Osteocyte (in vitro differentiated cells): Measurements from ENCODE around the gene LENEP. TPM values are rescaled to one million over a fixed set of nuclear protein-coding genes. Genes with fewer than 3 reads are reported as not detected.

ENCODE experiments used
- DNase-seq: peaks from one replicate; pipeline ENCODE4 v3.0.0; 2021; ENCODE audit warnings: mixed read lengths; ENCODE audit not compliant: unreplicated experiment; ENCODE audit errors: extremely low spot score
- H3K27ac Mint-ChIP-seq: one replicate; pipeline ENCODE4 v1.8.0; 2021; ENCODE audit warnings: mild to moderate bottlenecking, mixed read lengths; ENCODE audit not compliant: unreplicated experiment
- H3K27me3 Mint-ChIP-seq: one replicate; pipeline ENCODE4 v1.8.0; 2021; ENCODE audit warnings: mixed read lengths; ENCODE audit not compliant: unreplicated experiment
- H3K36me3 Mint-ChIP-seq: one replicate; pipeline ENCODE4 v1.8.0; 2021; ENCODE audit warnings: mixed read lengths; ENCODE audit not compliant: unreplicated experiment
- H3K4me1 Mint-ChIP-seq: one replicate; pipeline ENCODE4 v1.8.0; 2021; ENCODE audit warnings: mixed read lengths; ENCODE audit not compliant: unreplicated experiment
- H3K4me3 Mint-ChIP-seq: one replicate; pipeline ENCODE4 v1.8.0; 2021; ENCODE audit warnings: mild to moderate bottlenecking, moderate library complexity, mixed read lengths; ENCODE audit not compliant: unreplicated experiment
- H3K9me3 Mint-ChIP-seq: one replicate; pipeline ENCODE4 v1.8.0; 2021; ENCODE audit warnings: mixed read lengths; ENCODE audit not compliant: unreplicated experiment
- total RNA-seq: library from RNA; stranded (reverse); gene quantifications from 2 replicates; pipeline ENCODE4 v1.2.1, GENCODE V29; 2021
- TF ChIP-seq, protein P1 (sequence below): fragments of 200-600 bp; sonication (generic); IDR thresholded peaks from 2 replicates; pipeline ENCODE4 v1.5.0; 2021; ENCODE audit warnings: antibody characterized with exemption, mild to moderate bottlenecking, moderate library complexity

Gene LENEP
- total RNA-seq, 1 donor from 2014 or later: not detected

DNA sequence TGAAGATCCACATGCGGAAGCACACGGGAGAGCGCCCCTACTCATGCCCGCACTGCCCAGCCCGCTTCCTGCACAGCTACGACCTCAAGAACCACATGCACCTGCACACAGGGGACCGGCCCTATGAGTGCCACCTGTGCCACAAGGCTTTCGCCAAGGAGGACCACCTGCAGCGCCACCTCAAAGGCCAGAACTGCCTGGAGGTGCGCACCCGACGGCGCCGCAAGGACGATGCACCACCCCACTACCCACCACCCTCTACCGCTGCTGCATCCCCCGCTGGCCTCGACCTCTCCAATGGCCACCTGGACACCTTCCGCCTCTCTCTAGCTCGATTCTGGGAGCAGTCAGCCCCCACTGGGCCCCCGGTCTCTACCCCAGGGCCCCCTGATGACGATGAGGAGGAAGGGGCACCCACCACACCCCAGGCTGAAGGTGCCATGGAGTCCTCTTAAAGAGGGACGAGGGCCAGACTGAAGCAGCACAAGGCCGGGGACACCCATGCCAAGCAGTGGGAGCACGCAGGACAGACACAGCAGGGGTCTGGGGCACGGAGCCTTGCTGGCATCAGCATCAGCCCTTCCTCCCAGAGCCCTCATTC lies 22.9 kb downstream of the LENEP start:
- H3K4me3 Mint-ChIP-seq: no peak overlapping the region

DNA sequence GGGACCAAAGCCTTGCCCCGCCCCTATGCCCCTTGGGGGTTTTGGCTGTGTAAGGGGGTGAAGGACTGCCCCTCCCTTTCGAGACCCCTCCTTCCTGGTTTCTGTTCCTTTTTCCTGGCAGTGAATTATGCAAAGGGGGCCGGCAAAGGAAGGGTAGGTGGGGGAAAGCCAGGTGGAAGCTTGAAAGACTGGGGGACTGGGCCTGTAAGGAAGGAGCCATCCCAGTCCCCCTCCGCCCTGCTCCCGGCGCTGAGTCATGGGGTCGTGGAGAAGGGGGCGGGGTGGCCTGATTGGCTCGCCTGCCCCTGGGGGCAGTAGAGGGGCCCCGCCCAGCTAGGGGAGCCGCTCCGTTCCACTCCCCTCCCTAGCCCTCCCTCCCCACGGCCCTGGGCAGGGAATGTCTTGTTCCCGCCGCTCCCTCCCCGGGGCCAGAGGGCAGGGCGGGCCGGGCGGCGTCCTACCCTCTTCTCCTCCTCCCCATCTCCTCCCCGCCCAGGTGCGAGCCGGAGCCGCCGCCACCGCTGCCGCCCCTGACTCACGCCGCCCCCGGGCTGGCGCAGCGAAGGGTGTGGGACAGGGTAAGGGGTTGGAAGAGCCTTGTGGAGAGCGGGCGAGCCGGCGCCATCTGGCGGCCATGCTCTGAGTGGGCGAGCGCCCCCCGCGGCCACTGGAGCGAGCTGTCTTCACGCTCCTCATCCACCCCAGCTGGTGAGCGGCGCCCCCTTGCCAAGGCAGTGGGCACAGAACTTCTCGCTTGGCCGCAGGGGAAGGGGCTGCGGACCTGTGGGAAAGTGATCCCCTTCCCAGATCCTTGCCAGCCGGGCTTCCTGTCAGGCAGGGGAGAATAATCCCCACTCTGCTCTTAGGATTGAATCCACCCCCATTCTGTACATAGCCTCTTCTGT lies 23.9 kb downstream of the LENEP start:
- no peaks in the 10 kb centered on the region for H3K27me3 Mint-ChIP-seq
- peak; percentile 97 for DNase-seq
- peaks cover 37% of the 10 kb centered on the region for H3K4me1 Mint-ChIP-seq
- H3K4me3 Mint-ChIP-seq: peak overlapping the region; percentile 40
- TF ChIP-seq, protein P1, sequence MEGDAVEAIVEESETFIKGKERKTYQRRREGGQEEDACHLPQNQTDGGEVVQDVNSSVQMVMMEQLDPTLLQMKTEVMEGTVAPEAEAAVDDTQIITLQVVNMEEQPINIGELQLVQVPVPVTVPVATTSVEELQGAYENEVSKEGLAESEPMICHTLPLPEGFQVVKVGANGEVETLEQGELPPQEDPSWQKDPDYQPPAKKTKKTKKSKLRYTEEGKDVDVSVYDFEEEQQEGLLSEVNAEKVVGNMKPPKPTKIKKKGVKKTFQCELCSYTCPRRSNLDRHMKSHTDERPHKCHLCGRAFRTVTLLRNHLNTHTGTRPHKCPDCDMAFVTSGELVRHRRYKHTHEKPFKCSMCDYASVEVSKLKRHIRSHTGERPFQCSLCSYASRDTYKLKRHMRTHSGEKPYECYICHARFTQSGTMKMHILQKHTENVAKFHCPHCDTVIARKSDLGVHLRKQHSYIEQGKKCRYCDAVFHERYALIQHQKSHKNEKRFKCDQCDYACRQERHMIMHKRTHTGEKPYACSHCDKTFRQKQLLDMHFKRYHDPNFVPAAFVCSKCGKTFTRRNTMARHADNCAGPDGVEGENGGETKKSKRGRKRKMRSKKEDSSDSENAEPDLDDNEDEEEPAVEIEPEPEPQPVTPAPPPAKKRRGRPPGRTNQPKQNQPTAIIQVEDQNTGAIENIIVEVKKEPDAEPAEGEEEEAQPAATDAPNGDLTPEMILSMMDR: peak; percentile 100
- H3K36me3 Mint-ChIP-seq: no peaks in the 10 kb centered on the region
- peak overlapping the region; percentile 88 for H3K27ac Mint-ChIP-seq
- H3K9me3 Mint-ChIP-seq: no peaks in the 10 kb centered on the region

More for the DNA sequence above, 22.9 kb downstream of the LENEP start:
- no peaks in the 10 kb centered on the region for H3K36me3 Mint-ChIP-seq
- no peak for DNase-seq
- TF ChIP-seq, protein P1: no peak
- H3K9me3 Mint-ChIP-seq: no peaks in the 10 kb centered on the region
- H3K27ac Mint-ChIP-seq: peak overlapping the region; percentile 88
- no peaks in the 10 kb centered on the region for H3K27me3 Mint-ChIP-seq
- peaks cover 32% of the 10 kb centered on the region for H3K4me1 Mint-ChIP-seq

DNA sequence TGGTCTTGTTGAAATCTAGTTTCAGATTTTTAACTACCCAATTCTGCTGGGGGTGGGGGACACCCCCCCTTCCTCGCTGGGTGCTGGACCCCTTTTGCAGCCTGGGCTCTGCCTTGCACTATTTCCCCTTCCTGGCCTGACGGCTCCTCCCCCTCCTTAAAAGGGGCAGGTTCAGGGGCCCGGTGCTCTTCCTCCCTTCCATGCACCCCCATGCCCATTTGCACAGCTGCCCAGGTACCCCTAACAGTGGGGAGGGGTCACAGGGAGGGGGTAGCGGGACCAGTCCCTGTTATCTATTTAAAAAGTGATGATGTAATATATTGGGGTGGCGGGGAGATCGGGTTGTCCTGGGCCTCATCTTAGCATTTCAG lies 24.5 kb downstream of the LENEP start:
- Mint-ChIP-seq H3K27ac (peak overlapping the region; percentile 59), H3K27me3 (no peaks in the 10 kb centered on the region), H3K4me3 (peak overlapping the region; percentile 40)

DNA sequence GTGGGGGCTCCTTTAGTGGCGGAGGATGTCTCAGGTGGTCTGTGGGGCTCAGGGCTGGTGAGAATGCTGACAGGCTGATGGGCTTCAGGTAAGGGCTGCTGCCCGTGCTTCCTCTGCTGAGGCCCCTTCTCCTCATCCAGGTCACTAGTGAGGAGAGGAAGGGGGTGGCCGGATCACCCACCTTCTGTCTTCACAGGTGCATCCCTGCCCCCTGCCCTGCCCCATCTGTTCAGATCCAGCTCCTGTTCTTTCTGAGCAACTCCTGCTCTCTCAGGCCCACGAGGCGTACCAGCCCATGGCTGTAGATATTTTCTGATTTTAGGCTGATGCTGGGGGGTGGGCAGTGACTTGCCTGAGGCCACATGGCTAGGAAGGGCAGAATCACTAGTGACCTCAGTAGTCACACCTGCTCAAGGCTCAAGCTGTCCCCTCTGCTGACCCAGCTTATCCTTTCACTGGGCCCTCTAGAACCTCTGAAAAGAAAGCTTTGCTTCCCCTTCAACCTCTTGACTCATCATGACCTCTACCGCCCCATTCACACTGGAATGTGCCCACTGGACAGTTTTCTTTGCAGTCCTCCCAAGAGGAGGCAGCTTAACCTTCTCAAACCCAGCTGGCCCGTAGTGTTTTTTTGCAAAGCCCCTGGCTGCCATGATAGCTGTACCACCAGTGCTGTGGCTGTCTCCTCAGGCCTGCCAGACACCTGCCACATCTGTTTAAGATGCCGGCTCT lies 25.4 kb downstream of the LENEP start:
- peak overlapping the region; percentile 64 for H3K27ac Mint-ChIP-seq
- H3K4me1 Mint-ChIP-seq: peaks cover 38% of the 10 kb centered on the region
- no peak for DNase-seq
- H3K36me3 Mint-ChIP-seq: no peaks in the 10 kb centered on the region
- no peaks in the 10 kb centered on the region for H3K9me3 Mint-ChIP-seq
- H3K27me3 Mint-ChIP-seq: no peaks in the 10 kb centered on the region
- H3K4me3 Mint-ChIP-seq: no peak overlapping the region
- TF ChIP-seq, protein P1: no peak

More for the DNA sequence above, 24.5 kb downstream of the LENEP start:
- Mint-ChIP-seq H3K4me1 (peaks cover 38% of the 10 kb centered on the region), H3K9me3 (no peaks in the 10 kb centered on the region), H3K36me3 (no peaks in the 10 kb centered on the region)
- TF ChIP-seq, protein P1: no peak
- DNase-seq: no peak
